Thoracic aorta endothelial cell (primary cell): ENCODE measurements around the gene IGBP1. TPM values are rescaled to one million over a fixed set of nuclear protein-coding genes. Genes with fewer than 3 reads are reported as not detected.

Experiments
- total RNA-seq: library from RNA; depleted of rRNA; stranded (reverse); fragments of >200 nt; gene quantifications from 2 replicates; pipeline ENCODE4 v1.2.3, GENCODE V29; 2012

Gene IGBP1
- total RNA-seq = 56.7 and 77.5 TPM in 2 replicates

GRCh38 chrX:70133303-70134115 is at the start of gene IGBP1:
Gene IGBP1 (plus strand): TSS chrX:70133447. CDS start chrX:70133948, 501 bp downstream.

DNA sequence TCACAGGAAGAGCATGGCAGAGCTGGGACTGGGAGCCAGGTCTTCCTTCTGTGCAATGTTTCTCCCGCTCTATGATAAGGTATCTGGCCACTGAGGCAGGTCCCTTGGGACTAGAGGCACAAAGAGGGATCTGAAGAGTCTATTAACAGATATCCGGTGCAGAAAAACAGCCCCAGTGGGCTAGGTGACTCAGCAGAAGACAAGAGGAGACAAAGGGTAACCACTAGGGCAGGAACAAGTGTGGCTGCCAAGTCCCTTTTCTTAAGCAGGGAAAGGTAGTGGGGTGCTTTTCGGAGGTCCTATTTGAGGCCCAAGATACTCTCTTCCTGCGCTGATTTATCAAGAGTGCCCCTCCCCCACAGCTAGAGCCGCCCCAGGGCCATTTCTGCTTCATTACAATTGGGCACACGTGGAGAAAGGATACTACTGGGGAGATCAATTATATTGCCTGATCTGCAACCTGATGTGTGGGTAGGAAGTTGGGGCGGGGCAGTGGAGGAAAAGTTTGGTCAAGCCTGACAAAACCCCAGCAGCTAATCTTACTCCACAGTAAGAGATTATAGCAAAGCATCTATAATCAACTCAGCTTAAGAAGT is 43.8 kb downstream of the IGBP1 start, which contains the start of gene DGAT2L6:
Gene DGAT2L6 (plus strand): TSS at position 546 of the 596 bp plus-strand sequence. CDS start 100 bp downstream, outside the sequence.

Other genes starting within 250 kb of the IGBP1 start
- 0.07 and 0.13 TPM in 2 replicates for gene AWAT2, start 83.5 kb upstream of the IGBP1 start, total RNA-seq
- gene OTUD6A, start 71.0 kb upstream of the IGBP1 start, total RNA-seq = not detected in 2 replicates
- gene DGAT2L6, start 44.0 kb downstream of the IGBP1 start, total RNA-seq = not detected in 2 replicates
- not detected in 2 replicates for gene AWAT1, start 101.2 kb downstream of the IGBP1 start, total RNA-seq
- 0.13 TPM in 1 of 2 replicates, not detected in the other for gene P2RY4, start 126.8 kb downstream of the IGBP1 start, total RNA-seq
- not detected in 2 replicates for gene ARR3, start 134.9 kb downstream of the IGBP1 start, total RNA-seq
- gene RAB41, start 148.7 kb downstream of the IGBP1 start, total RNA-seq = not detected in 2 replicates
- 43.0 and 44.9 TPM in 2 replicates for gene PDZD11, start 156.5 kb downstream of the IGBP1 start, total RNA-seq
- 31.4 and 39.1 TPM in 2 replicates for gene KIF4A, start 156.7 kb downstream of the IGBP1 start, total RNA-seq